ENCODE results near the gene RIPOR3.

The RIPOR3 gene

DNA sequence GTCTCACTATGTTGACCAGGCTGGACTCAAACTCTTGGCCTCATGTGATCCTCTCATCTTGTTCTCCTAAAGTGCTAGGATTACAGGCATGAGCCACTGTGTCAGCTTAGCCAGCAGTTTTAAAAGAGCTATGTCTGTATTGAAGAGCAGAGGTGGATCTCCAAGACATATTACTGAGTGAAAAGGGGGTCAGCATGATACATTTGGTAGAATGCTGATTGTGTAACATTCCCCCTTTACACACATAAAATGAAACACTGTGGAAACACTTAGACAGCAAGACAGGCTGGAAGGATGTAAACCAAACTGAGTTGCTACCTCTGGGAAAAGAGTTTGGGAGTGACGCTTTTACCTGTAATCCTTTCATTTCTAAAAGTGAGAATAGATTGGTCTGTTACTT lies 1.7 kb upstream of the RIPOR3 start:
- TF ChIP-seq EZH2phosphoT487 (IDR thresholded peaks at IDR 0.05; ENCODE audit: low read depth): no peak
- no peak for TF ChIP-seq CTCF (IDR thresholded peaks at IDR 0.05; ENCODE audit: low read depth, low read length)
- Histone ChIP-seq H2AFZ (ENCODE audit: low read depth, low read length) (no peak overlapping the region), H3K9me3 (ENCODE audit: insufficient read depth, low read length) (no peaks in the 10 kb centered on the region), H4K20me1 (ENCODE audit: insufficient read depth, low read length) (no peaks in the 10 kb centered on the region), H3K4me1 (ENCODE audit: low read length) (no peaks in the 10 kb centered on the region), H3K4me2 (ENCODE audit: low read length) (no peak overlapping the region), H3K36me3 (replicated peaks; ENCODE audit: low read depth, low read length) (no peaks in the 10 kb centered on the region), H3K79me2 (ENCODE audit: low read length) (no peaks in the 10 kb centered on the region), H3K4me3 (ENCODE audit: low read length) (no peak overlapping the region), H3K9ac (ENCODE audit: low read length) (no peak overlapping the region), H3K27me3 (ENCODE audit: low read depth, low read length) (peaks cover 42% of the 10 kb centered on the region), H3K27ac (ENCODE audit: low read length) (no peak overlapping the region)

DNA sequence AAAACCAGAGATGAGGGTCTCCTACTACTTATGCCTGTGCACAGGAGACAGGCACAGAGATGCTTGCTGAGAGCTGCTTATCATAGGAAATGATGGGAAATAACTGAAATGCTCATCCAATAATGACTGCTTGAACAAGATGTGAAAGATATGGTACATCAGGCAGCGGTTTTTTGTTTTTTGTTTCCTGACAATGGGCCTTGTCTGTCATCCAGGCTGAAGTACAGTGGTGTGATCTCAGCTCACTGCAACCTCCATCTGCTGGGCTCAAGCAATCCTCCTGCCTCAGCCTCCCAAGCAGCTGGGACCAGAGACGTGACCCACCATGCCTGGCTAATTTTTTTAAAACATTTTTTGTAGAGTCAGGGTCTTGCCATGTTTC lies 1.2 kb upstream of the RIPOR3 start:
- no peaks in the 10 kb centered on the region for H3K4me1 ChIP-seq (ENCODE audit: low read length)
- H3K27ac ChIP-seq (ENCODE audit: low read length): no peak overlapping the region
- no peak overlapping the region for H3K4me2 ChIP-seq (ENCODE audit: low read length)
- no peaks in the 10 kb centered on the region for H4K20me1 ChIP-seq (ENCODE audit: insufficient read depth, low read length)
- no peaks in the 10 kb centered on the region for H3K9me3 ChIP-seq (ENCODE audit: insufficient read depth, low read length)
- no peak for TF ChIP-seq EZH2phosphoT487 (IDR thresholded peaks at IDR 0.05; ENCODE audit: low read depth)
- TF ChIP-seq CTCF (IDR thresholded peaks at IDR 0.05; ENCODE audit: low read depth, low read length): no peak
- H3K36me3 ChIP-seq (replicated peaks; ENCODE audit: low read depth, low read length): no peaks in the 10 kb centered on the region
- no peak overlapping the region for H3K4me3 ChIP-seq (ENCODE audit: low read length)
- H2AFZ ChIP-seq (ENCODE audit: low read depth, low read length): no peak overlapping the region
- H3K27me3 ChIP-seq (ENCODE audit: low read depth, low read length): peaks cover 42% of the 10 kb centered on the region
- no peak overlapping the region for H3K9ac ChIP-seq (ENCODE audit: low read length)
- no peaks in the 10 kb centered on the region for H3K79me2 ChIP-seq (ENCODE audit: low read length)

GRCh38 chr20:50691573-50692551 lies 520 bp upstream of the RIPOR3 start:
- no peaks in the 10 kb centered on the region for H3K36me3 ChIP-seq (replicated peaks; ENCODE audit: low read depth, low read length)
- H3K9ac ChIP-seq (ENCODE audit: low read length): no peak overlapping the region
- H3K27ac ChIP-seq (ENCODE audit: low read length): no peak overlapping the region
- no peak overlapping the region for H3K4me3 ChIP-seq (ENCODE audit: low read length)
- TF ChIP-seq EZH2phosphoT487 (IDR thresholded peaks at IDR 0.05; ENCODE audit: low read depth): no peak
- no peak for TF ChIP-seq CTCF (IDR thresholded peaks at IDR 0.05; ENCODE audit: low read depth, low read length)
- H3K79me2 ChIP-seq (ENCODE audit: low read length): no peaks in the 10 kb centered on the region
- no peak overlapping the region for H2AFZ ChIP-seq (ENCODE audit: low read depth, low read length)
- no peaks in the 10 kb centered on the region for H3K4me1 ChIP-seq (ENCODE audit: low read length)
- no peaks in the 10 kb centered on the region for H3K9me3 ChIP-seq (ENCODE audit: insufficient read depth, low read length)
- peaks cover 42% of the 10 kb centered on the region for H3K27me3 ChIP-seq (ENCODE audit: low read depth, low read length)
- no peaks in the 10 kb centered on the region for H4K20me1 ChIP-seq (ENCODE audit: insufficient read depth, low read length)
- no peak overlapping the region for H3K4me2 ChIP-seq (ENCODE audit: low read length)

GRCh38 chr20:50689864-50690649 lies 1.3 kb downstream of the RIPOR3 start:
- no peak overlapping the region for H3K9ac ChIP-seq (ENCODE audit: low read length)

More at GRCh38 chr20:50689864-50690649, 1.3 kb downstream of the RIPOR3 start:
- no peaks in the 10 kb centered on the region for H4K20me1 ChIP-seq (ENCODE audit: insufficient read depth, low read length)
- peaks cover 41% of the 10 kb centered on the region for H3K27me3 ChIP-seq (ENCODE audit: low read depth, low read length)
- H3K9me3 ChIP-seq (ENCODE audit: insufficient read depth, low read length): no peaks in the 10 kb centered on the region
- no peak overlapping the region for H3K4me3 ChIP-seq (ENCODE audit: low read length)
- H3K36me3 ChIP-seq (replicated peaks; ENCODE audit: low read depth, low read length): no peaks in the 10 kb centered on the region
- H3K27ac ChIP-seq (ENCODE audit: low read length): no peak overlapping the region
- no peak overlapping the region for H2AFZ ChIP-seq (ENCODE audit: low read depth, low read length)
- no peak overlapping the region for H3K4me2 ChIP-seq (ENCODE audit: low read length)
- TF ChIP-seq CTCF (IDR thresholded peaks at IDR 0.05; ENCODE audit: low read depth, low read length): no peak
- TF ChIP-seq EZH2phosphoT487 (IDR thresholded peaks at IDR 0.05; ENCODE audit: low read depth): no peak
- H3K4me1 ChIP-seq (ENCODE audit: low read length): no peaks in the 10 kb centered on the region
- H3K79me2 ChIP-seq (ENCODE audit: low read length): no peaks in the 10 kb centered on the region

Data from OCI-LY3 (cell line).